DMS79 treated with DMSO at 0.1 percent for 48 hours (cell line): ENCODE data around the gene DDX51.
"Not testable (repeated sequence)": the region's sequence is repeated elsewhere in the genome, so short reads cannot be mapped to it uniquely, and the experiment has no call there.

Experiments used
- DNase-seq: peaks from one replicate; lab custom pipeline; 2025; lab: John Stamatoyannopoulos, UW

The DDX51 gene

GRCh38 chr12:132116709-132117557, 27.2 kb downstream of the DDX51 start:
- no peak for DNase-seq

- no peak for DNase-seq
These were observed 28.6 kb downstream of the DDX51 start for GRCh38 chr12:132115500-132115899.

DNA sequence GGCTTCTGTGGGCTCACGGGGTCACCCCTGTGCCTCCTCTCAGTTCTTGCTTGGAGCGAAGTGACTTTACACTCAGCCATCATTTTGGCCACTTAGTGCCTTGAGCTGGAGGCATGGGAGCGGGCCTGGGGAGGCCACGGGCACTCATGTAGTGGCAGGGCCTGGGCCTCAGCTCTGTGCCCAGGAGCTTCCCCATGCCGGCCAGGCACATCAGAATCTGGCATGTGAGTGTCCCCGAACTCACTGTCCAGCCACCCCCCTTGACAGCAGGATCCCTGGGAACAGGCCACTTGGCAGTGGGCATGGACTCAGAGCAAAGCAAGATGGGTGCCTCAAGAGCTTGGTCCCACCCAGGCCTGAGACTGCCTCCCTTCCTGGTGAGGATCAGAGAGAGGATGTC, 29.5 kb downstream of the DDX51 start:
- DNase-seq: no peak

DNA sequence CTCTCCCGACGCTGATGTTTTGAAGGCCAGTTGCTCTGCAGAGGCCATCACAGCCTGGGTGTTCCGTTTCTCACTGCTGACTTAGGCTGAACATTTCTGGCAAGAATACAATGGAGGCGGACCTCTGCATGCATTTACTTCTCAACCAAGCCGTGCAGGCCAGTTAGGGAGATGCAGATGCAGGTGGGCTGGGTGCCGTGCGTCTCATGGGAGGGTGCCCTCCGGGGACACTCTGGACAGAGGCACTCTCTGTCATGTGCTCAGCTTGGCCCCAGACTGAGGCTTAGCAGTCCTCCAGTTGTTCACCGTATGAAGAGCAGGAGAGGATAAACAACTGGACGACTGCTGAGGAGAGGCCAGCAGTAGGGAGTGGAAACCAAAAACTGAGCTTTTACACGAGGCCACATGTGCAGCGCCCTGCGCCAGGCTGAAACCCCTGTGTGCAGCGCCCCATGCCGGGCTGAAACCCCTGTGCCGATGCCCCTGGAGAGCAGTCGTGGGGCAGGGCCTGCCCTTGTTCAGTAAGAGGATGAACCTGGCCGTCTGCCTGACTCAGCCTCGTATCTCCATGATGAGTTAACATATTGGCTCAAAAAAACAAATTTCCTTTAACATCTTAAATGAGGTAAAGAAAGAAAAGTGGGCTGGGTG, 32.3 kb downstream of the DDX51 start:
- no peak for DNase-seq

GRCh38 chr12:132110677-132111076, 33.4 kb downstream of the DDX51 start:
- no peak for DNase-seq

DNA sequence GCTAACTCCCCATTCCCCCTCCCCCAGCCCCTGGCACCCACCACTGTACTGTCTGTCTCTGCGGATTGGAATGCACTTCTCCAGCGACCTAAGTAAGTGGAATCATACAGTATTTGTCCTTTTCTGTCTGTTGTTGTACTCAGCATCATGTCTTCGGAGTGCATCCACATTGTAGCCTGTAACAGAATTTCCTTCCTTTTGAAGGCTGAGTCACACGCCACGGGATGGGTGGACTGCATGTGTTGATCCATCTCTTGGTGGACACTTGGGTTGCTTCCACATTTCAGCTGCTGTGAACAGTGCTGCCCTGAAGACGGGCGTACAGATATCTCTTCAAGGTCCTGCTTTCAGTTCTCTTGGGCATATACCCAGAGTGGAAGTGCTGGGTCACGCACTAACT, 34.4 kb downstream of the DDX51 start:
- no peak for DNase-seq

DNA sequence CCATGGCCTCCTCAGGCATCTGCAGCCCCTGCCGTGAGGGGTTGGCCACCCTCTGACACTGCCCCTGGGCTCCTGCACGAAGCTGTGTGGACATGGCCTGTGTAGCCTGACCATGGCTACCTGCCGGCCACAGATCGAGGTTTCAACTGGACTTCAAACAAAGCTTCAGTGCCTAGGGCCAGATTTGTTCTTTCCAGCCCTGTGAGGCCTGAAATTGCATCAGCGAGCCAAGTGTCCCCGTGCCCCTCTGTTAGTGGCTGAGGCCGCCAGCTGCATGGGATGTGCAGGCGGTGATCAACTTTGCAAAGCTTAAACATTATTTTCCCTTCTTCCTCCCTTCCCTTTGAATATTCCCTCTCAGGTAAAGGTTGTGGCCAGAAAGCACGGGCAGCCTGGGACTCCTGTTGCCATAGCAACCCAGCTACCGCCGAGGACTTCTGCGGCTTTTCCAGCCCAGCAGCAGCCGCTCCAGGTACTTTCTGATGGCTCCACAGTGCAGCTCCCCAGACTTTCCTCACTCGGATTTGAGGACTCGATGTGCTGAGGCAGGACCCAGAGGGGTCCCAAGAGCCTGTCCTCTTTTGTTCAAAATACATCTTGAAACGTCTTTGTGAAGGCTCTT, 35.8 kb downstream of the DDX51 start:
- peak; percentile 4 for DNase-seq

DNA sequence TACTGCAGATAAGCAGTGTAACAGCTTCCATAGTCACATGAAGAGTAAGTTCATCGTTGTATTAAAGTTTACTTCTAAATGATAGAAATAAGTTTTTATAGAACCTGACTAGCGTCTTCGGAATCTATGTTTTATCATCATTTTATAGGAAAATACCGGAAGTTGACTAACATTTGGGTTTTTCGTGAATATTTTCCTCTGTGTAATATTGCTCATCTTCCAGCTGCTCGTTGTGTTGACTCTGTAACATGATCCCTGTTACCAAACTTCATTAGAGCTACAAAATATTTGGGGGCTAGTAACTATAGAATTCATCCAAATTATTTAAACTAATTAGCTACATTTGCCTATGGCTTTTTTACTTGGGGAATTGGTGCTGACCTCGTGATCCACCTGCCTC, 37.2 kb downstream of the DDX51 start:
- no peak for DNase-seq

DNA sequence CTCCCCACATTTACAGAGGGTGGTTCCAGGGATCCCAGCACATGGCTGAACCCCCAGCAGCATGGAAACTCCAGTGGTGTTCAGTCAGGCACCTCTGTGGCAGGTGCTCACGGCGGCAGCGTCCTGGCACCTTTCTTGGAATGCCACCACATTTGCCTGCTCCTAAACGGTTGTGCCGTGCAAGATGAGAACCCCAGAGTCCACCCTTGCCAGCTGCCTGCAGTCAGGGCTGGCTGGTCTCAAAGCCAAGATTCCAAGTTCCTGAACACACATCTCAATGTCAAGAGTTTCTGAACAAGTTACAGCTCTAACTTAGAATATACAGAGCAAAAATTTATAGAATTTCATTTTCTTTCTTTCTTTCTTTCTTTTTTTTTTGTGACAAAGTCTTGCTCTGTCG, 38.7 kb downstream of the DDX51 start:
- DNase-seq: no peak

DNA sequence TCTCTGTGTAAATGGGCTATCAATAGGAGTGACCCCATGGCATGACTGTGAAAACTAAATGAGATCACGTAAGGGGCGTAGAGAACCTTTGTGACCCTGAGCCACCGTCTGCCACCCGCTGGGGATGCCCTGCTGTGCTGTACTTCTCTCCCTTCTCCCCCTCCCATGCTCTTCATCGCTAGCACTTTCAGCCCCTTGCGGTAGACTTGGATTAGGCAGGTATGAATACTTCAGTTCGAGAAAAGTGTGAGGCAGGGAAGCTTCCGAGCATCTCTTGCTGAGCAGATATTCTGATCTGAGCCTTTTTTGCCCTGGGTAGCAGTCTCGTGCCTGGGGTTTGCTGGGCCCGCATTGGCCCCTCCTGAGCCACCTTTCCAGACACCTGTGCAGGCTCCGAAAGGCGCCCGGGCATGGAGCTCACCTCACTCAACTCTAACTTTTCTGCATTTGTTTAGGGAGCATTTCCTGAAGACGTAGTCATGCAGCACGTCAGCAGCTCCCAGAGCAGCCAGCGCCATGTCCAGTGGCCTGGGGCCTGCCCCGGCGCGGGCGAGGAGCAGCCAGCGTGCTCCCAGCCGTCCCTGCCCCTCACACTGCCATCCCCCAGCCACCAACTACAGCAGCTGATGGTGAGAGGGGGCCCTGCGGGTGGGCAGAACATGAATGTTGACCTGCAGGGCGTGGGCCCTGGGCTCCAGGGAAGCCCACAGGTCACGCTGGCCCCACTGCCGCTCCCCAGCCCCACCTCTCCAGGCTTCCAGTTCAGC, 40.4 kb downstream of the DDX51 start:
- DNase-seq: no peak

DNA sequence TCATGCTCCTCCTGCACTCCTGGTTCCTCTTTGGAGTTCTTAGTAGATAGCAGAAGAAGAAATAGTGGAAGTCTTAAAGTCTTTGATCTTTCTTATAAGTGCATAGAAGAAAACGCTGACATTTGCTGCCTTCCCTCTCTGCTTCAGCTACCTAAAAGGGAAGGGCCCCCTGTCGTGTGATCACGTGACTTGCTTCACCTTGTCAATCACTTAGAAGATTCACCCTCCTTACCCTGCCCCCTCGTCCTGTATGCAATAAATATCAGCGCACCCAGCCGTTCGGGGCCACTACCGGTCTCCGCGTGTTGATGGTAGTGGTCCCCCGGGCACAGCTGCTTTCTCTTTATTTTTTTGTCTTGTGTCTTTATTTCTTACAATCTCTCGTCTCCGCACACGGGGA, 41.0 kb downstream of the DDX51 start:
- not testable (repeated sequence) for DNase-seq

DNA sequence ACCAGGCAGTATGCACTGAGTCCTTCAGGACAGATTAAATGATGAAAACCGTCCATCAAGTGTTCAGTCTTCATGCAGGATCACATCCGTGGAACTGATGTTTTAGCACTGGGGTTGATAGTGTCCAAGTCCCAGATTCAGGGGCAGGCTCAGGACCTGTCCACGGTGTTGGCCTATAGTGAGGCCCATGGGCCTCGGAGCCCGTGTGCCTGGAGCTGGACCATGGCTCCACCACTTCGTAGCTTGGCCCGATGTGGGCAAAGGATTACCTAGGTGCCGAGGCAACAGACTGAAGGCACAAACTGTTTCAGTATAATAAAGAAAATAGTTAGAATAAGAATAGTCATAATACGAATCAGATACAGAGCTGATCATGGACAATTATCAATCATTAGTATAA, 41.8 kb downstream of the DDX51 start:
- DNase-seq: no peak

- no peak for DNase-seq
These were observed 43.6 kb downstream of the DDX51 start for GRCh38 chr12:132100306-132101065.

GRCh38 chr12:132099739-132100138, 44.4 kb downstream of the DDX51 start:
- DNase-seq: no peak

DNA sequence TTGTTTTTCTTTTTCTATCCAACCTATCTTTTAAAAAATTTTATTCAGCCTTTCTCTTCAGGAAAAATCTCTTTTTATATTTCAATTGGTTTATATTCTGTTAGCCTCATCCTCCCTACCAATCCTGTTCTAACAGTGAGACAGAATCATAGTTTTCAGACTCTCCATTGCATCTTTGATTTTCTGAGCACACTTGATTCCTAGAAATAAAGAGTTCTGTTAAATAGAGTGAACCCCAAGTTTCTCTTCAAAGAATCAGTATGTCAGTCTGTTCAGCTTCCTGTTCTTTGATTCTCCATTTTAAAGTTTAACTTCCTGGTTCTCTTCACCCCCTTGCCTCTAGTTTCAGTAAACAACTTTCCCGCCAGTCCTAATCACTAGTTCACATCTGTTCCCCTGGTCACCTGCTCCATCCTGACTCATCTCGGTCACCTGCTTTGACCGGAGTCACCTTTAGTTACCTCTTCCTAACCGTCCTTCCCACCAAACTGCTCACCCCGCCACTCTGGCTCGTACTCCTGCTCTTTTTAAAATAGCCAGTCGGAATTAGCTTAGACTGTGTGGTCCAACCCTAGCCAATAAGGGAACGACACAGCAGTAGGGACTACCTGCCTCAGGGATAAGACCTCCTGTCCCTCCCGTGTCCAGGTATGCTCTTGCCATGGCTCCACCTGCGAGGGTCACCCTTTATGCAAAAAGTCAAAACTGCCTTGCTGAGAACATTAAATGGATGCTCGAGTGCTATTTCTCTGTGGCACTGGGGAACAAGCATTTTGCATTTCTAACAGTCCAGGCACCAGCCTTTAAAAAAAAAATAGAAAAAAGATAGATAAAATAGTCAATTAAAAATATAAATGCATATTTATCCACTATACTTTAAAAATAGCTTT, 48.4 kb downstream of the DDX51 start:
- DNase-seq: no peak

DNA sequence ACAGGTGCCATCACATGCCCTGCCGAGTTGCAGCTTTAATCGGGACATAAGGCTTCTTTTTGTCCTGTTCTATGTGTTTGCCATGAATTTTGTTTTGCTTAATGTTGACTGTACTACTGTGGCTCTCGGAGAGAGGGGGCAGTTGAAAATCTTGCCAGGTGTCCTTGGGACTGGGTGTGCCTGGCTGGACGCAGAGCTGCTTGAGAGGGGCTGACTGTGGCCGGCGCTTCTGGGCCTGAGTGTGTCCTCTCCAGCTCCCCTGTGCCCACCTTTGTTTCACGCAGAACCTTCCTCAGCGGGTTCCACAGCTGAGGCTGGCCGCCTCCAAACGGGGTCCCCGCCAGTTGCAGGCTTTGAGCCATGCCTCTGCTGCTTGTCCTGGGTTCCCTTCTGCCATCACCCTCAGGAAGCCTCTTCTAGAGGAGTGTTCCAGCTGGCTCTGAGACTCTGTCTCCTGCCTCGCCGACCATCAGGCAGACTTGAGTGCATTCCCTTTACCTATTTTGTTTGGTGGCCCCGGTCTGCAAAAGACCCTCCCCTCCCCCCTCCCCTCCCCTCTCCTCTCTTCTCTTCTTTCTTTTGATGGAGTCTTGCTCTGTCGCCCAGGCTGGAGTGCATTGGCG, 49.7 kb downstream of the DDX51 start:
- DNase-seq: no peak

GRCh38 chr12:132089407-132089910, 54.7 kb downstream of the DDX51 start:
- no peak for DNase-seq
